Glutamatergic neuron (in vitro differentiated cells): ENCODE measurements around the gene FAM200A. TPM values are rescaled to one million over a fixed set of nuclear protein-coding genes. Genes with fewer than 3 reads are reported as not detected.

Source experiments
- DNase-seq: peaks from one replicate; pipeline ENCODE4 v3.0.0; 2022
- H3K27ac Mint-ChIP-seq: one replicate; pipeline ENCODE4 v1.8.0; 2020; ENCODE audit warnings: mild to moderate bottlenecking, mixed read lengths, inconsistent platforms; ENCODE audit not compliant: unreplicated experiment
- H3K27me3 Mint-ChIP-seq: one replicate; pipeline ENCODE4 v1.8.0; 2020; ENCODE audit warnings: mild to moderate bottlenecking, moderate library complexity, mixed read lengths, inconsistent platforms; ENCODE audit not compliant: unreplicated experiment
- H3K36me3 Mint-ChIP-seq: one replicate; pipeline ENCODE4 v1.8.0; 2020; ENCODE audit warnings: mild to moderate bottlenecking, mixed read lengths, inconsistent platforms; ENCODE audit not compliant: unreplicated experiment
- H3K4me1 Mint-ChIP-seq: one replicate; pipeline ENCODE4 v1.8.0; 2020; ENCODE audit warnings: mild to moderate bottlenecking, low read depth, mixed read lengths, inconsistent platforms; ENCODE audit not compliant: unreplicated experiment
- H3K4me3 Mint-ChIP-seq: one replicate; pipeline ENCODE4 v1.8.0; 2020; ENCODE audit warnings: mild to moderate bottlenecking, mixed read lengths, inconsistent platforms; ENCODE audit not compliant: unreplicated experiment
- H3K9me3 Mint-ChIP-seq: one replicate; pipeline ENCODE4 v1.8.0; 2020; ENCODE audit warnings: mild to moderate bottlenecking, moderate library complexity, mixed read lengths, inconsistent platforms; ENCODE audit not compliant: unreplicated experiment
- CTCF ChIP-seq: fragments of 200-600 bp; sonication (generic); IDR thresholded peaks from one replicate; pipeline ENCODE4 v1.5.0; 2021; ENCODE audit not compliant: partially characterized antibody, unreplicated experiment
- total RNA-seq: library from RNA; stranded (reverse); fragmentation: NEBNext Ultra II Directional; extraction: Animal tissue kit (Norgen Biotek cat#: 25700); gene quantifications from one replicate; pipeline ENCODE4 v1.2.1, GENCODE V29; 2021; ENCODE audit not compliant: unreplicated experiment

FAM200A gene
- total RNA-seq, 1 donor from 2014 or later: 8.1 TPM

GRCh38 chr7:99543081-99543671 lies 8.7 kb downstream of the FAM200A start:
- no peak for DNase-seq
- peaks cover 31% of the 10 kb centered on the region for H3K9me3 Mint-ChIP-seq
- no peak overlapping the region for H3K4me3 Mint-ChIP-seq
- no peaks in the 10 kb centered on the region for H3K4me1 Mint-ChIP-seq
- peaks cover 29% of the 10 kb centered on the region for H3K36me3 Mint-ChIP-seq
- H3K27me3 Mint-ChIP-seq: peaks cover 3% of the 10 kb centered on the region
- no peak overlapping the region for H3K27ac Mint-ChIP-seq
- TF ChIP-seq CTCF: no peak

GRCh38 chr7:99541212-99541611 lies 10.7 kb downstream of the FAM200A start:
- no peak for DNase-seq
- no peak overlapping the region for H3K4me3 Mint-ChIP-seq
- no peak for TF ChIP-seq CTCF
- H3K4me1 Mint-ChIP-seq: no peaks in the 10 kb centered on the region
- peaks cover 16% of the 10 kb centered on the region for H3K36me3 Mint-ChIP-seq
- H3K27me3 Mint-ChIP-seq: peaks cover 3% of the 10 kb centered on the region
- H3K9me3 Mint-ChIP-seq: peaks cover 35% of the 10 kb centered on the region
- H3K27ac Mint-ChIP-seq: no peak overlapping the region

GRCh38 chr7:99540542-99540941 lies 11.4 kb downstream of the FAM200A start:
- peaks cover 35% of the 10 kb centered on the region for H3K9me3 Mint-ChIP-seq
- no peak overlapping the region for H3K4me3 Mint-ChIP-seq
- H3K27ac Mint-ChIP-seq: no peak overlapping the region
- H3K36me3 Mint-ChIP-seq: peaks cover 15% of the 10 kb centered on the region
- TF ChIP-seq CTCF: no peak
- H3K4me1 Mint-ChIP-seq: no peaks in the 10 kb centered on the region
- peaks cover 3% of the 10 kb centered on the region for H3K27me3 Mint-ChIP-seq
- DNase-seq: no peak

GRCh38 chr7:99539213-99539811 lies 12.6 kb downstream of the FAM200A start:
- H3K27ac Mint-ChIP-seq: no peak overlapping the region
- DNase-seq: no peak
- H3K36me3 Mint-ChIP-seq: peaks cover 10% of the 10 kb centered on the region
- no peak for TF ChIP-seq CTCF
- H3K9me3 Mint-ChIP-seq: peaks cover 34% of the 10 kb centered on the region
- no peaks in the 10 kb centered on the region for H3K4me1 Mint-ChIP-seq
- peaks cover 3% of the 10 kb centered on the region for H3K27me3 Mint-ChIP-seq
- H3K4me3 Mint-ChIP-seq: no peak overlapping the region

- no peak for DNase-seq
- Mint-ChIP-seq H3K9me3 (peaks cover 30% of the 10 kb centered on the region), H3K27ac (no peak overlapping the region), H3K4me3 (no peak overlapping the region), H3K27me3 (no peaks in the 10 kb centered on the region), H3K36me3 (peaks cover 33% of the 10 kb centered on the region), H3K4me1 (no peaks in the 10 kb centered on the region)
- TF ChIP-seq CTCF: no peak
Observed at GRCh38 chr7:99535667-99536066, 16.2 kb downstream of the FAM200A start.
